NCI-H526 (cell line): ENCODE results near the gene SDSL.
A peak's percentile ranks its signal among the peaks of the same experiment; 100 is the strongest.

Experiments
- DNase-seq, 2 experiments: peaks; one replicate each; lab custom pipeline; 2025; lab: John Stamatoyannopoulos, UW

The SDSL gene

GRCh38 chr12:113422030-113422885, at the start of gene SDSL:
Gene SDSL, plus strand, starts transcription at chr12:113422380. Its CDS starts 5,603 bp downstream, at chr12:113427983.
- peak in 1 of 2 experiments; percentile 53 for DNase-seq

GRCh38 chr12:113373440-113373839, 48.7 kb upstream of the SDSL start:
- DNase-seq: no peak

GRCh38 chr12:113373969-113374368, 48.2 kb upstream of the SDSL start:
- DNase-seq: no peak

- no peak for DNase-seq
Observed at GRCh38 chr12:113374823-113375428, 47.3 kb upstream of the SDSL start.

GRCh38 chr12:113378291-113378690, 43.9 kb upstream of the SDSL start:
- DNase-seq: no peak

GRCh38 chr12:113381220-113381619, 41.0 kb upstream of the SDSL start:
- DNase-seq: no peak

- no peak for DNase-seq
Observed at GRCh38 chr12:113382206-113382605, 40.0 kb upstream of the SDSL start.

GRCh38 chr12:113384778-113385177, 37.4 kb upstream of the SDSL start:
- no peak for DNase-seq

GRCh38 chr12:113385282-113385882, 36.8 kb upstream of the SDSL start:
- DNase-seq: no peak

- no peak for DNase-seq
Observed at GRCh38 chr12:113386866-113387566, 35.2 kb upstream of the SDSL start.

- DNase-seq: no peak
Observed at GRCh38 chr12:113387631-113388030, 34.5 kb upstream of the SDSL start.

- DNase-seq: no peak
Observed at GRCh38 chr12:113388351-113388750, 33.8 kb upstream of the SDSL start.

- no peak for DNase-seq
Observed at GRCh38 chr12:113390064-113391043, 31.8 kb upstream of the SDSL start.

GRCh38 chr12:113391145-113391544, 31.0 kb upstream of the SDSL start:
- no peak for DNase-seq

GRCh38 chr12:113391650-113392337, 30.4 kb upstream of the SDSL start:
- no peak for DNase-seq

GRCh38 chr12:113392520-113392919, 29.7 kb upstream of the SDSL start:
- no peak for DNase-seq

GRCh38 chr12:113392988-113393579, 29.1 kb upstream of the SDSL start:
- DNase-seq: no peak

GRCh38 chr12:113393749-113394148, 28.4 kb upstream of the SDSL start:
- no peak for DNase-seq

- no peak for DNase-seq
Observed at GRCh38 chr12:113395119-113395518, 27.1 kb upstream of the SDSL start.

GRCh38 chr12:113396200-113396599, 26.0 kb upstream of the SDSL start:
- DNase-seq: no peak
